GM23248 (cell line): Measurements from ENCODE around the gene UBASH3B.

Experiments
- EZH2 ChIP-seq: fragments of 200-600 bp; sonication (generic); IDR thresholded peaks from 2 replicates; pipeline ENCODE4 v1.6.1; 2018; ENCODE audit warnings: antibody characterized with exemption, mild to moderate bottlenecking; ENCODE audit not compliant: insufficient read depth, poor library complexity, severe bottlenecking
- EZH2phosphoT487 ChIP-seq: fragments of 200-600 bp; sonication (generic); IDR thresholded peaks from 2 replicates; pipeline ENCODE4 v1.6.1; 2018; ENCODE audit warnings: antibody characterized with exemption, moderate library complexity, mild to moderate bottlenecking, low read depth; ENCODE audit not compliant: insufficient read depth

GRCh38 chr11:122717264-122717867 is 61.8 kb downstream of the UBASH3B start:
- no peak for TF ChIP-seq EZH2
- no peak for TF ChIP-seq EZH2phosphoT487
